ENCODE results near the gene AOPEP.

- TF ChIP-seq CTCF (IDR thresholded peaks at IDR 0.05; ENCODE audit: extremely low read depth in 1 of 2, insufficient read depth in 1 of 2, low read depth in 1 of 2, low read length in 2 of 2) (no peak), POLR2AphosphoS5 (IDR thresholded peaks at IDR 0.05; ENCODE audit: insufficient read depth, low read depth, low read length) (no peak), POLR2A (IDR thresholded peaks at IDR 0.05; ENCODE audit: low read depth, low read length) (no peak), FOS (IDR thresholded peaks at IDR 0.05; ENCODE audit: borderline replicate concordance, insufficient read depth, low read length) (no peak), EZH2 (IDR thresholded peaks at IDR 0.05; ENCODE audit: borderline replicate concordance, low read depth, low read length, severe bottlenecking) (no peak), MAX (IDR thresholded peaks at IDR 0.05; ENCODE audit: insufficient read depth, insufficient read length) (no peak)
These were observed 358.7 kb downstream of the AOPEP start for GRCh38 chr9:95085036-95085770.

Data from endothelial cell of umbilical vein (primary cell).